ENCODE results near the gene ASB7.

ASB7 gene

GRCh38 chr15:100565591-100565990 is 36.8 kb upstream of the ASB7 start (continued):
- TF ChIP-seq OSR2 (tag by site-specific recombination; IDR thresholded peaks at IDR 0.05) (no peak), INSM2 (tag by site-specific recombination; IDR thresholded peaks at IDR 0.05) (no peak), ZFP41 (tag by site-specific recombination; IDR thresholded peaks at IDR 0.05; ENCODE audit: borderline replicate concordance) (no peak), ZNF223 (tag by site-specific recombination; IDR thresholded peaks at IDR 0.05) (no peak), ZNF544 (tag by site-specific recombination; IDR thresholded peaks at IDR 0.05) (no peak), ZNF549 (tag by site-specific recombination; IDR thresholded peaks at IDR 0.05) (no peak), ZNF16 (tag by site-specific recombination; IDR thresholded peaks at IDR 0.05; ENCODE audit: low read depth) (no peak), GLI2 (tag by site-specific recombination; IDR thresholded peaks at IDR 0.05; ENCODE audit: borderline replicate concordance, low read depth) (no peak), ELK4 (IDR thresholded peaks at IDR 0.05; ENCODE audit: borderline replicate concordance, low read depth, low read length) (no peak)

GRCh38 chr15:100566850-100567628 is 35.4 kb upstream of the ASB7 start:
- no peak for TF ChIP-seq ZNF23 (tag by site-specific recombination; IDR thresholded peaks at IDR 0.05; ENCODE audit: borderline replicate concordance)
- no peak for TF ChIP-seq ZNF174 (tag by site-specific recombination; IDR thresholded peaks at IDR 0.05)
- no peak for TF ChIP-seq ZNF791 (tag by site-specific recombination; IDR thresholded peaks at IDR 0.05)
- TF ChIP-seq ZNF266 (tag by site-specific recombination; IDR thresholded peaks at IDR 0.05; ENCODE audit: low read depth) = no peak
- TF ChIP-seq ZBTB1 (tag by site-specific recombination; IDR thresholded peaks at IDR 0.05) = no peak
- no peak for TF ChIP-seq ZNF704 (tag by site-specific recombination; IDR thresholded peaks at IDR 0.05)
- no peak for TF ChIP-seq ZBTB8A (tag by site-specific recombination; IDR thresholded peaks at IDR 0.05)
- no peak for TF ChIP-seq ZNF341 (tag by site-specific recombination; IDR thresholded peaks at IDR 0.05; ENCODE audit: low read depth)
- no peak for TF ChIP-seq PRDM4 (tag by site-specific recombination; IDR thresholded peaks at IDR 0.05)
- no peak for TF ChIP-seq ZNF48 (tag by site-specific recombination; IDR thresholded peaks at IDR 0.05)
- no peak for TF ChIP-seq ZBTB7A (tag by site-specific recombination; IDR thresholded peaks at IDR 0.05; ENCODE audit: low read depth)
- TF ChIP-seq ZNF473 (tag by site-specific recombination; IDR thresholded peaks at IDR 0.05) = no peak
- TF ChIP-seq ZNF239 (tag by site-specific recombination; IDR thresholded peaks at IDR 0.05) = no peak
- Histone ChIP-seq H3K4me3 (ENCODE audit: low read depth, low read length) (no peak overlapping the region), H3K4me1 (ENCODE audit: control insufficient read depth, insufficient read depth, low read length) (no peaks in the 10 kb centered on the region), H3K9me3 (ENCODE audit: control insufficient read depth, insufficient read depth, low read depth, low read length) (no peaks in the 10 kb centered on the region), H3K27ac (ENCODE audit: extremely low read depth, low read depth, low read length) (no peak overlapping the region), H3K36me3 (ENCODE audit: control insufficient read depth in 2 of 2, insufficient read depth in 1 of 2, low read length in 2 of 2) (peaks cover 0 to 36% of the 10 kb centered on the region in 2 experiments; a peak in 2 of 3 replicates)
- ChIA-PET POLR2A (no interaction called here), CTCF (no interaction called here)

Measured in HEK293 (cell line).